Spinal cord (tissue), 4 donors: ENCODE measurements around the gene PLCL1. TPM values are rescaled to one million over a fixed set of nuclear protein-coding genes. Genes with fewer than 3 reads are reported as not detected.

Source experiments
- polyA plus RNA-seq, 2 donors: library from polyadenylated mRNA; unstranded; fragments of 120-200 nt; gene quantifications; one replicate each; pipeline ENCODE4 v1.2.1, GENCODE V29; 2013; ENCODE audit not compliant: insufficient read length in 2 of 2
- total RNA-seq, 2 donors: library from RNA; depleted of rRNA in 1 of 2; stranded (reverse); fragments of 120-200 nt in 1 of 2; fragments of >200 nt in 1 of 2; gene quantifications; one replicate each; pipeline versions ENCODE4 v1.2.3 to v1.2.4, GENCODE V29; 2013 to 2014

PLCL1 gene
- total and polyA plus RNA-seq, 4 donors: 9.5 to 22.0 (median 13.5) TPM

Other genes with a start within 250 kb of the PLCL1 start
- 10 to 100 TPM; 76.5 to 81.9 TPM for gene RFTN2, start 129.0 kb upstream of the PLCL1 start, total RNA-seq
- 10 to 100 TPM; 72.2 to 81.2 TPM for gene RFTN2, start 129.0 kb upstream of the PLCL1 start, polyA plus RNA-seq
- gene MARS2, start 99.2 kb upstream of the PLCL1 start, total RNA-seq: 1 to 10 TPM; 5.3 to 8.8 TPM
- gene MARS2, start 99.2 kb upstream of the PLCL1 start, polyA plus RNA-seq: 1 to 10 TPM; 5.1 to 7.6 TPM
- gene BOLL, start 19.3 kb upstream of the PLCL1 start, total RNA-seq: not detected
- gene BOLL, start 19.3 kb upstream of the PLCL1 start, polyA plus RNA-seq: under 1 TPM in 1 of 2 donors, not detected in 1; 0.08 TPM